ENCODE results near the gene ITPR3.
A peak's percentile ranks its signal among the peaks of the same experiment; 100 is the strongest.
"Not testable (repeated sequence)": the region's sequence is repeated elsewhere in the genome, so short reads cannot be mapped to it uniquely, and the experiment has no call there.

ITPR3 gene

DNA sequence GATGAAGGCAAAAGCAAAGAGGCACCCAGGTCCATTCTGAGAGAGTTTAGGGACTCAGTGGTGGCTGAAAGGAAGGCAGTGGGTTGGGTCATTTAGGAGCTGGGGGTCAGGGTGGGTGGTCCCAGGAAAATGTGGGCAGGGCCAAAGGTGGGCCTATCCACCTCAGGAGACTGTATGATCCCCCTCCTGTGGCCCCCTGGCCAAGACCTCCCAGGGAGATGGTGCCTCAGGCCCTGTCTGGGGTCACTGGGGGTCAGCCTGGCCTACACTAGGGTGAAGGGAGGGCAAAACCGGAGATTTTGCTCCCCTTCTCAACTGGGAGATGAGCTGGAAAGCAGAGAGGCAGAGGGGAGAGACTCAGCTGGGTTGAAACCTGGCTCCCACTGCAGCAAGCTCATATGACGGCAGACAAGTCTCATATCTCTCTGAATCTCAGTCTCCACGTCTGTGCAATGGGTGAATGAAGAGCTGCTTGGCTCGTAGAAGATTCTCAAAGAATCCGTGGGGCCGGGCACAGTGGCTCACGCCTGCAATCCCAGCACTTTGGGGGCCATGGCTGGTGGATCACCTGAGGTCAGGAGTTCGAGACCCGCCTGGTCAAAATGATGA, 29.6 kb upstream of the ITPR3 start:
- no peak for DNase-seq

DNA sequence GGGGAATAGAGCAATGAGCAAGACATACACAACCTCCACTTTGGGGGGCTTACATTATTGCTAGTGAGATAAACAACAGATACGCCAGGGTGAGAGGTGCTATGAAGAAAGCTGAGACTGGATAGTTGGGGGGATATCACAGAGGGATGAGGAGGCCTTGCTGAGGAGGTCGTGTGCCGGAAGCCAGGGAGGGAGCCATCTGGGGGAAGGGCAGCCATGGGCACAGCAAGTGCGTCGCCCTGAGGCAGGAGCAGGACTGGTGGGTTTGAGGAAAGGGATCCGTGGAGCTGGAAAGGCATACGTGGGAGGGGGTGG, 28.9 kb upstream of the ITPR3 start:
- DNase-seq: no peak

DNA sequence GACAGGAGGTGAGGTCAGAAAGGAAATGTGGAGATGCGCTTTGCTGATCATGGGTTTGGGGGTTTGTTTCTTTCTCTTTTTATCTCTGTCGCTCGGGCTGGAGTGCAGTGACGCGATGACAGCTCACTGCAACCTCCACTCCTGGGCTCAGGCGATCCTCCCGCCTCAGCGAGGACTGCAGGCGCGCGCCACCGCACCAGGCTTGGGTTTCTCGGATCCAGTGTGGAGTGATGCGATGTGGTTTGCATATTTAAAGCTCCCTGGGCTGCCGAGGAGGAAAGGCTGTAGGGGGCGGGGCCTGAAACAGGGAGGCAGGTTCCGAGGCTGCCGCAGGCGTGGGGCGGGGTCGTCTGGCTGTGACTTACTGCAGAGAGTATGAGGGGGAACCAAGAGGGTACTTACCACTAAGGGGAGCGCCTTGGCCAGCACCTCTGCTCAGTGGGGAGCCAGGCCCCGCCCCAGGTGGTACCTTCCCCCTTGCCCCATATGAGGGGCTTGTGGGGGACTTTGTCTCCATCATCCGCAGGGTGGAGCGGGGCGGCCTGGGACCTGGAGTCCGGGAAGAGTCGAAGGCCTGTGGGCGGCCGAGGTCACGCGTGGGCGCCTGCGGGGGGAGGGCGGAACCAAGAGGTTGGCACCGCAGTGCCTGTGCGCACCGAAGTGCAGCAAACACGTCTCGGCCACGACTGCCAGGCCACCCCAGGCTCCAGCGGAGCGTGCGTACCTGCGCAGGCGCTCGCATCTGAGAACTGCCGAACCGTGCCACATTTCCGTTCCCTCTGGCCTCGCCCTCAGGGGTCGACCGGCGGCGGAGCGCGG, 28.3 kb upstream of the ITPR3 start:
- DNase-seq: peak; percentile 44

DNA sequence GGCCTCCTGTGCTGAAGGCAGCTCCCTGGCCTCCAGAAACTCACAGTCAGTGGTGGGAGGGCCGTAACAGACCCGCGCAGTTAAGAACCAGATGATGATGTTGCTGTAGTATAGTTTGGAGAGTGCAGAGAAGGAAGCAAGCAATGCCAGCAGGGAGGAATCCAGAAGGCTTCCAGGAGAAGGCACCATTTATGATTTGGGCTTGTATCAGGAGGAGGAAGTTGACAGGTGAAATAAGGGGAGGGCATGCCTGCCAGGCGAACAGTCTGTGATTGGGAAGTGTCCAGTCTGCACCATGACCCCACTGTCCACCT, 27.8 kb upstream of the ITPR3 start:
- no peak for DNase-seq

GRCh38 chr6:33595001-33595846, 25.9 kb upstream of the ITPR3 start:
- no peak for DNase-seq

DNA sequence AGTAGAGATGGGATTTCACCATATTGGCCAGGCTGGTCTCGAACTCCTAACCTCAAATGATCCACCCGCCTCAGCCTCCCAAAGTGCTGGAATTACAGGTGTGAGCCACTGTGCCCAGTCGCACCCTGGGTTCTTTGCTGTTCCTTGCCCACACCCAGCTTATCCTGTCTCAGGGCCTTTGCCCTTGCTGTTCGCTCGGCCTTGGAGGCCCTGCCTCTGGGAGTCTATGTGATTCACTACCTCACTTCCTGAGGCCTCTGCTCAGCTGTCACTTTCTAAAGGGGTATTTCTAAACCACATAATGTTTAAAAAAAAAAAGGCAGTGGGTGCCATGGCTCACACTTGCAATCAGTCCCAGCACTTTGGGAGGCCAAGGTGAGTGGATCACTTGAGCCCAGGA, 24.2 kb upstream of the ITPR3 start:
- not testable (repeated sequence) for DNase-seq

DNA sequence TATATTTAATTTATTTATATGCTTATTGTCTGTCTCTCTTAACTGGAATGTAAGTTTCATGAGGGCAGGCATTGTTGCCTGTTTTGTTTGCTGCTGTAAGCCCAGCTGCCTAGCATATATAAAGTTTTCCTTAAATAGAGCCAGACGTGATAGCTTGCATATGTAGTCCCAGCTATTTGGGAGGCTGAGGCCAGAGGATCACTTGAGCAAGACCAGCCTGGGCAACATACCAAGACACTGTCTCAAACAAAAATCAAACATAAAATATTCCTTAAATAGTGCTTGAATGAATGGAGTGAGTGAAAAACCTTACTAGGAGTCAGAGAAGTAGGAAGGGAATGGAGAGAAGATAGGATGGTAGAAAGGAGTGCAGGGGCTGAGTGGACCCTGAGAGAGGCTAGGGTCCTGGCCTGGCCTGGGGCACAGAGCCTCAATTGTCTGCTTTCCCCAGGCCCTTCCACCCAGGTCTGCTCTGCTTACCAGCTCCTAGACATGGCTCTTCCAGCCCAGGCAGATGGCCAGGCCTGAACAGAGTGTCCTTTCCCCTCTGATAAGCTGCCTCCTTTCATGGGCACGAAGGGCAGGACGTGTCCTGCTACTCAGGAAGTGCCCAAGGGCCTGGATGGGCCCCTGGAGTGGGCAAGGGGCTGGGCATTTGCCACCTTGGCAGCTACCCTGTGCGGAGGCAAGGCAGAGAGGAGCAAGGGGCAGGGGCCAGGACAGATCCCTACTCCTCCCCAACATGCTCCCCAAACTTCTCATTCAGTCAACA, 23.4 kb upstream of the ITPR3 start:
- DNase-seq: no peak

- DNase-seq: no peak
These were observed 21.6 kb upstream of the ITPR3 start for GRCh38 chr6:33599413-33599938.

DNA sequence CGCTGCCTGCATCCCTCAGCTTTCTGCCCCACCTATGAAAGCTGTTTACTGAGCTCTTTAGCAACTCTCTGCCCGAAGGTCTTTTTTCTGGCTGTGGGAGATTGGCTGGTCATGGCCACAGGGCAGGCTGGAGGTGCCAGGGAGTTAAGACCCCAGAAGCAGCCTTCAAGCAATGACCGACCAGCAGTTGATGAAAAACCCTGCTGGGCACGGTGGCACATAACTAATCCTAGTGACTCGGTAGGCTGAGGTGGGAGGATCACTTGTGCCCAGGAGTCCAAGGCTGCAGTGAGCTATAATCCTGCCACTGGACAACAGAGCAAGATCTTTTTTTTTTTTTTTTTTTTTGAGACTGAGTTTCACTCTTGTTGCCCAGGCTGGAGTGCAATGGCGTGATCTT, 20.4 kb upstream of the ITPR3 start:
- DNase-seq: no peak

DNA sequence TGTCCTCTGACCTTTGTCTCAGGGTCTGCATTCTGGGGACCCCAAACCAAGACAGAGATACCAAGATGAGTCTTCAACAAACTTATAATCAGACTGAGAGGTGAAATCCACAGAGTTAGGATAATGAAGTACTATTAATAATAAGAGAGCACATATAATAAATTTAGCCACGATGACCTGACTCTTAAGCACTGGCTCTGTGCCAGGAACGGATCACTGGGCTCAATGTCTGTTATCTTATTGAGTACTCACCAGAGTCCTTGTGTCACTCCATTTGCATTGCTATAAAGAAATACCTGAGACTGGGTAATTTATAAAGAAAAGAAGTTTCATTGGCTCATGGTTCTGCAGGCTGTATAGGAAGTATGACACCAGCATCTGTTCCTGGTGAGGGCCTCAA, 18.9 kb upstream of the ITPR3 start:
- DNase-seq: no peak

DNA sequence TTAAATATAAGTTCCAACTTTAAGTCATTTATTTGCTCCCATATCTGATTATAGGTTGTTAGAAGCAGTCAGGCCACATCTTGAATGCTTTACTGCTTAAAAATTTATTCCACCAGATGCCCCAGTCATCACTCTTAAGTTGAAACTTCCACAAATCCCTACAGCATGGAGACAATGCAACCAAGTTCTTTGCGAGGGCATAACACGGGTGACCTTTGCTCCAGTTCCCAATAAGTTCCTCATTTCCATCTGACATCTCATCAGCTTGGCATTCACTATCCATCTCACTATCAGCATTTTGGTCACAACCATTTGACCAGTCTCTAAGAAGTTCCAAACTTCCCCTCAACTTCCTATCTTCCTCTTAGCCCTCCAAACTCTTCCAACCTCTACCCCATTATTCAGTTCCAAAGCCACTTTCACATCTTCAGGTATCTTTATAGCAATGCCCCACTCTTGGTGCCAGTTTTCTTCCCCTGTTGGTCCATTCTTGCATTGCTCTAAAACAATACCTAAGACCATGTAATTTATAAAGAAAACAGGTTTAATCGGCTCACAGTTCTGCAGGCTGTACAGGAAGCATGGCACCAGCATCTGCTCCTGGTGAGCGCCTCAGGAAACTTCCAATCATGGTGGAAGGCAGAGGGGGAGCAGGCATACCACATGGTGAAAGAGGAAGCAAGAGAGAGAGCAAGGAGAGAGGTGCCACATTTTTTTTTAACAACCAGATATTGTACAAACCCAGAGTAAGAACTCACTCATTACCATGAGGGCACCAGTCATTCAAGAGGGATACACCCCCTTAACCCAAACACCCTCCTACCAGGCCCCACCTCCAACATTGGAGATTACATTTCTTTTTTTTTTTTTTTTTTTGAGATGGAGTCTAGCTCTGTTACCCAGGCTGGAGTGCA, 15.9 kb upstream of the ITPR3 start:
- no peak for DNase-seq

GRCh38 chr6:33606642-33607041, 14.5 kb upstream of the ITPR3 start:
- DNase-seq: no peak

GRCh38 chr6:33607126-33607783, 13.9 kb upstream of the ITPR3 start:
- no peak for DNase-seq

DNA sequence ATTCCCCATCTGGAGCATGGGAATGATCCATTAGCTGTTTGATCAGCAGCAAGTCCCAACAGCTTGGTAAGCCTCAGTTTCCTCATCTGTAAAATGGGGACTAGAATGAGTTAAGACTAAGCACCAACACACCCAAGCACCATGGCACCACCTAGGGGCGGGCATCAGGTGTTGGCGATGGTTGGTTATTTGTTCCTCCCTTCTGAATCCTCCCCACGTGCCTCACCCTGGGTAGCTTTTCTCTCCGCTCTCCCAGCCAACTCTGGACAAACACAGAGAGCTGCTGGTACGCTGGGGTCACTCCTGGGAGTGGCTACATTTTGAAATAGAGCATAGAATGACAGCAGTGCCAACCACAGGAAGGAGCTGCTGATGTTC, 13.3 kb upstream of the ITPR3 start:
- no peak for DNase-seq

GRCh38 chr6:33609019-33609418, 12.1 kb upstream of the ITPR3 start:
- DNase-seq: no peak

- no peak for DNase-seq
These were observed 11.6 kb upstream of the ITPR3 start for GRCh38 chr6:33609528-33609927.

DNA sequence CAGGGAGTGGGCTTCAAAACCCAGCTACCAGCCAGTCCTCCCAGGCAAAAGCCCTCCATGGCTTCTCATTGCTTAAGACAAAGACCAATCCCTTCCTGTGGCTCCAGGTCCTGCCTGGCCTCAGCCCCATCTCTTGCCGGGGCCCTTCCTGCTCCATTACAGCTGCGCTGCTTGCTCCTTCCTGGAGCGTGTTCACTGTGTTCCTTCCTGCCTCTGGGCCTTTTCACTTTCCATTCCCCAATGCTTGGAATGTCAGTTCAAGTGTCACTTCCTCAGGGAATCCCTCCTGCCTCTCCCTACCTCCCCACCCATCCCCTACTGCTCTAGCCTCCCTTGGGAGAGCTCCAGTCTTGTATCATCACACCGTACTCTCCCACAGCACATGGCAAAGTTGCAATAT, 11.1 kb upstream of the ITPR3 start:
- DNase-seq: no peak

DNA sequence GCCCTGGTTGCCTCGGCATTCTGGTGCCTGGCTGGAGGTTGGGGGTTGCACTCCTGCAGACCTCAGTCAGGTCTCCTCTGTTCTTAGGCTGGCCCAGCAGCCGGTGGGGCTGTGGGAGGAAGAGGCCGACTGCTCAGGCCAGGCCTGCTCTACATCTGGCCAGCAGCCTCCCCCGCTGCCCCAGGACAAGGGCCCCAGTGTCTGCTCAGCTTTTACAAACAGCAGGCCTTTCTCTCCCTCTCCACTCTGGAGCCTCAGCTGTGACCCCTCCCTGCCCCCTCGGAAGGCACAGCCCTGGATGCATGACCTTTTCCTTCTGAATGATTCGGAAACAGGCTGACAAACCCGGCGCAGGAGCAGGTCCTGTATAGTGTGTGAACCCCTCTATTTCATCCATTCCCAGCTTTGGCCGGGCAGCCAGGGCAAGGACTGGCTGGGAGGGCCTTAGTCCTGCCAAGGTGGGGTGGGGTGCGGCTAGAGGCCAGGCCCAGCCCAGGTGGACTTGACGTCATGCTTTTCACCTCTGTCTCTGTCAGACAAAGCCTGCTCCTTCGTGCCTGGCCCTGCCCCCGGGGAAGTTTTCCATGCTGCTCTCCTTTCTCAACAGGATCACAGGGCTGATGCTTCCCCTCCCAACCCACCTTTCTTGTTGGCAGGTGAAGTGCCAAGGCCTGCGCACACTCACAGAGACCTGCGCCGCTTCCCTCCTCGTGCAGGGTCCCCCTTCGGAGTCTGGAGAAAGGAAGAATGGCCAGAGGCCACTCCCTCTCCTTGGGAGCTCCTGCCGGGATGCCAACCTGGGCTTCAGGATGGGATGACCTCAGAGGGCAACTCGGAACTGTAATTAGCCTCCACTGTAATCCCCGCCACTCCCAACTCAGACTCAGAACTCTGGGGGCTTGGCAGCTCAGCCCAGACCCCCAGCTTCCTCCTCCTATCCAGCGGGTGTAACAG, 10.1 kb upstream of the ITPR3 start:
- no peak for DNase-seq

DNA sequence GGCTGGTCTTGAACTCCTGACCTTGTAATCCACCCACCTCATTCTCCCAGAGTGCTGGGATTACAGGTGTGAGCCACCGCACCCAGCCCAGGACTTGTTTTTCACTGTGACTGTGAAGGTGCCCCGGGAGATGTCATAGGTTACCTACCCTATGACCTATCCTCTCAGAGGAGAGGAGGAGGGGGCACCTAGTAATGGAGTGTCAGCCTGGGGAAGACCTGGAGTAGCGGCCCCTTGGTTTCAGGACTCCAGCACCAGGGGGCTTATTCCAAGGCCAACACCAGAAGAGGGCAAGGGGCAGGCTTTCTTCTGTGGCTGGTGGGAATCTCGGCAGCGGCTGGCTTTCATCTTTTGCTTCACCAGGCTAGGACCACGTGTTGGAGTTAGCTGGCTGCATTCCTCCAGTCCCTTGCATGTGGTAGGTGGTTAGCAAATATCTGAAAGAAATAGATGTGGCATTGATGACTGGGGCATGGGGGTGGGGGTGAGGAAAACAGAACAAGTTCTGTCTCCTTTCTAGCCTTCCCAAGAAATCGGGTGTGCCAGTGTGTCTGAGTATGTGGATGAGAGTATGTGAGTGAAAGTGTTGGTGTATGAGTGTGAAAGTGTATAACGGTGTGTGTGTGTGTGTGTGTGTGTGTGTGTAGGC, 7.9 kb upstream of the ITPR3 start:
- no peak for DNase-seq

DNA sequence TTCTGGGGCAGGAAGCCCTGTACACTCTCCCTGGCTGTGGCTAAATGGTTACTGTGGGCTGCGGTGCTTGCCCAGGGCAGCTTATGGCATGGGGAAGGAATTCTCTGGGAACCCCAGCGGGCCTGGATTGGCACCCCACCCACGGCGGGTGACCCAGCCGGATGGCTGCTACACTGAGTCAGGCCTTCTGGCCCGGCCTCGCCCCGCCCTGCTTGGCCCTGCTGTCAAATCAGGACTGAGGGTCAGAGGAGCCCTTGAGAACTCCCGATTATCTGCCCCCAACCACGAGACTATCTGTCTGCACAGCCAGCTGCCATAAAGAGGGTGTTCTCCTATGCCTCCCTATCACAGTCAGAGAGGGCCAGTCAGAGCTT, 7.3 kb upstream of the ITPR3 start:
- no peak for DNase-seq

All from central memory CD4-positive, alpha-beta T cell (primary cell).